ENCODE measurements around the gene ADCYAP1R1. TPM values are rescaled to one million over a fixed set of nuclear protein-coding genes. Genes with fewer than 3 reads are reported as not detected.

ADCYAP1R1 gene
- total RNA-seq, 1 donor from 2014 or later = 9.0 TPM

DNA sequence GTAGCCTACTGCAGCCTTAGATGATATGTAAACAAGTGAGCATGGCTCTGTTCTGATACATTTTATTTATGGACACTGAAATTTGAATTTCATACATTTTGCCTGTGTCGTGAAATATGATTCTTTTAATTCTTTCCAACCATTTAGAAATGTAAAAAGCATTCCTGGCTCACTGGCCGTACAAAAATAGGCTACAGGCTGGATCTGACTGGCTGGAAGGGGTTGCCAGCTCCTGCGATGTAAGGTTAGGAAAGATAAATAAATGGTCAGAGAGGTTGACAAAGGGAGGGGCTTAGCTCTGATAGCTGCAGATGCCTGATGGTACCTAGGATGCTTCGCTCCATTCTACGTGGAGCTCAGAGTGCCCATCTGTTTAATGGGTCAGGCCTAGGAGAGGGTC is 3.4 kb downstream of the ADCYAP1R1 start:
- peaks cover 16% of the 10 kb centered on the region for H3K4me1 Mint-ChIP-seq
- peaks cover 49% of the 10 kb centered on the region for H3K27me3 Mint-ChIP-seq (ENCODE audit: low read depth)
- H3K27ac Mint-ChIP-seq (ENCODE audit: unreplicated experiment) = no peak overlapping the region

DNA sequence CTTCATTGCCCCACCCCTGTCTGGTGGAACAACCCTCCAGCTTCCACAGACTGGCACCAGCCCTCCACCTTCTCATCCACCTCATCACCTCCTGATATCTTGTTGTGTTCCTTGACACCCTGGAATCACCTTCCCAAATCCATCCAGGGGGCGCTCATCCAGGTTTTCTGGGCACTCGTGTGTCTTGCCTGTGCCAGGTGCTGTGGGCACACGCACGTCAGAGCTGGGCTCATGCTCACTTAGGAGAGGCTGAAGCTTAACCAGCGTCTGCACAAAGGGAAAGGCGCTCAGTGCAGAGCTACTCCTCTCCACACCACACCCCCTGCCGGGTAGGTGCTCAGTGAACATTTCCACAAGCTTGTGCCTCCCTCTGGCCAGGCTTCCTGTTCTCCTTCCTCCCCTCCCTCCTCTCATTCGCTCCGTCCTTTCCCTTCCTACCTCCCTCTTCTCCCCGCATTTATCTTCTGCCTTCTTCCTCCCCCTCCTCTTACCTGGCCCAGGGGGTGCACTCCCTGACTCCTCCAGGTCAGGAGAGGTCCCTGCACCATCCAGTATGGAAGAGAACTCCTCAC is 4.8 kb downstream of the ADCYAP1R1 start:
- no peak for DNase-seq (ENCODE audit: low read depth, low spot score)

More for the DNA sequence above, 3.4 kb downstream of the ADCYAP1R1 start:
- TF ChIP-seq, protein P1, sequence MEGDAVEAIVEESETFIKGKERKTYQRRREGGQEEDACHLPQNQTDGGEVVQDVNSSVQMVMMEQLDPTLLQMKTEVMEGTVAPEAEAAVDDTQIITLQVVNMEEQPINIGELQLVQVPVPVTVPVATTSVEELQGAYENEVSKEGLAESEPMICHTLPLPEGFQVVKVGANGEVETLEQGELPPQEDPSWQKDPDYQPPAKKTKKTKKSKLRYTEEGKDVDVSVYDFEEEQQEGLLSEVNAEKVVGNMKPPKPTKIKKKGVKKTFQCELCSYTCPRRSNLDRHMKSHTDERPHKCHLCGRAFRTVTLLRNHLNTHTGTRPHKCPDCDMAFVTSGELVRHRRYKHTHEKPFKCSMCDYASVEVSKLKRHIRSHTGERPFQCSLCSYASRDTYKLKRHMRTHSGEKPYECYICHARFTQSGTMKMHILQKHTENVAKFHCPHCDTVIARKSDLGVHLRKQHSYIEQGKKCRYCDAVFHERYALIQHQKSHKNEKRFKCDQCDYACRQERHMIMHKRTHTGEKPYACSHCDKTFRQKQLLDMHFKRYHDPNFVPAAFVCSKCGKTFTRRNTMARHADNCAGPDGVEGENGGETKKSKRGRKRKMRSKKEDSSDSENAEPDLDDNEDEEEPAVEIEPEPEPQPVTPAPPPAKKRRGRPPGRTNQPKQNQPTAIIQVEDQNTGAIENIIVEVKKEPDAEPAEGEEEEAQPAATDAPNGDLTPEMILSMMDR (conservative IDR thresholded peaks at IDR 0.05) = no peak
- no peak overlapping the region for H3K4me3 Mint-ChIP-seq
- no peaks in the 10 kb centered on the region for H3K36me3 Mint-ChIP-seq (ENCODE audit: low read depth)
- no peaks in the 10 kb centered on the region for H3K9me3 Mint-ChIP-seq
- no peak for DNase-seq (ENCODE audit: low read depth, low spot score)

DNA sequence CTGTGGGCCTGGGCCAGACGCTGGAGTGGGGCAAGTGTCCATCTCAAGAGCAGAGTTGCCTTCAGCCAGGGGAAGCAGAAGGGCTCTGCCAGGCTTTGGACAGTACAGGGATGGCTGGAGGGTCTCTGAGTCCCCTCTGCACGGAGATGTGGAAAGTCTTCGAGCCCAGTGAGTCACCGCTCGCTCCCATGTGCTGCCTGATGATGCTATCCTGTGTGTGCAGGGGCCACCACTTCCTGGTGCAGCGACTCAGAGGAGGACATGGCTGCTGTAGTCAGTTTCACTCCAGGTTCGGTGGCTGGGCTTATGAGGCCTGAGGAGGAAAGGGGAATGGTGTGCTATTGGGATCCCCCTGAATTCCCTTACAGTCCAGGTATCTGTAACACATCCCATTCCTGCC is 6.0 kb downstream of the ADCYAP1R1 start:
- no peaks in the 10 kb centered on the region for H3K9me3 Mint-ChIP-seq
- H3K27me3 Mint-ChIP-seq (ENCODE audit: low read depth) = peaks cover 29% of the 10 kb centered on the region
- TF ChIP-seq, protein P1 (conservative IDR thresholded peaks at IDR 0.05) = no peak
- no peak overlapping the region for H3K4me3 Mint-ChIP-seq
- no peak for DNase-seq (ENCODE audit: low read depth, low spot score)
- peaks cover 15% of the 10 kb centered on the region for H3K4me1 Mint-ChIP-seq
- H3K36me3 Mint-ChIP-seq (ENCODE audit: low read depth) = no peaks in the 10 kb centered on the region
- no peak overlapping the region for H3K27ac Mint-ChIP-seq (ENCODE audit: unreplicated experiment)

More for the DNA sequence above, 4.8 kb downstream of the ADCYAP1R1 start:
- H3K27me3 Mint-ChIP-seq (ENCODE audit: low read depth) = peaks cover 35% of the 10 kb centered on the region
- peaks cover 16% of the 10 kb centered on the region for H3K4me1 Mint-ChIP-seq
- H3K9me3 Mint-ChIP-seq = no peaks in the 10 kb centered on the region
- no peak overlapping the region for H3K4me3 Mint-ChIP-seq
- TF ChIP-seq, protein P1 (conservative IDR thresholded peaks at IDR 0.05) = no peak
- H3K36me3 Mint-ChIP-seq (ENCODE audit: low read depth) = no peaks in the 10 kb centered on the region
- H3K27ac Mint-ChIP-seq (ENCODE audit: unreplicated experiment) = no peak overlapping the region

DNA sequence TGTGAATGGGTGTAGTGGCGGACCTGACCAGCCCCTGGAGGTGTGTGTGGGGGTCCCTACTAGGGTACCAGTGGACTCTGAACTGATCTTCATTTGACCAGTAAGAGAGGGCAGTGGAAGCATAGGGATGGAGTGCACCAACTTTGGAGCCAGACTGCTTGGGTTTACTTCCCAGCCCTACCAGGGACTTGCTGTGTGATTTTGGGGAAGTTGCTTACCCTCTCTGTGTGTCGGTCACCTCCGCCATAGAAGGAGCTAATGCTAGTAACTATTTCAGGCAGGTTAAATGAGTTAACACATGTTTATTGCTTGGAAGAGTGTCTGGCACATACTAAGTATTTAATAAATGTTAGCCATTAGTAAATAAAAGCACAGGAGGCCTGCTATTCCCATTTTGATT is 6.6 kb downstream of the ADCYAP1R1 start:
- Mint-ChIP-seq H3K4me3 (no peak overlapping the region), H3K27ac (ENCODE audit: unreplicated experiment) (no peak overlapping the region)

DNA sequence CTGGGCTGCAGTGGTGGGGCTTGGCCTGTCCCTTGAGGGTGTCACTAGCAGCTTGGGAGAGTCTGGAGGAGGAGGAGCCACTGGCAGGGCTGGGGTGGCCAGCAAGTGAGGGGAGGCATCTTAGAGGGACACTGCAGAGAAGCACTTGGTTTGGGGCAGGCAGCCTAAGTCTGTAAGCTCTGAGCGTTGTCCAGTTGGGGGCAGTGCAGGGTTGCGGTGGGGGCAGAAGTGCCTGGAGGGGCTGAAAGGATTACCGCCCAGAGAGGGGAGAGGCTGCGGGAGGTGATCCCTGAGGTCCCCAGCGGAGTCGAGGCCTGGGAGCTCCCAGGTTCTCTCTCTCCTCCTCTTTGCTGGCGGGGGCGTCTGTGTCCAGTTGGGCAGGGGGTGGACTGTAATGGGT is 7.4 kb downstream of the ADCYAP1R1 start:
- Mint-ChIP-seq H3K27me3 (ENCODE audit: low read depth) (peaks cover 15% of the 10 kb centered on the region), H3K4me3 (no peak overlapping the region), H3K36me3 (ENCODE audit: low read depth) (no peaks in the 10 kb centered on the region), H3K9me3 (no peaks in the 10 kb centered on the region), H3K4me1 (peaks cover 11% of the 10 kb centered on the region), H3K27ac (ENCODE audit: unreplicated experiment) (no peak overlapping the region)
- TF ChIP-seq, protein P1 (conservative IDR thresholded peaks at IDR 0.05) = no peak
- DNase-seq (ENCODE audit: low read depth, low spot score) = peak; percentile 18

More for the DNA sequence above, 6.6 kb downstream of the ADCYAP1R1 start:
- no peak for DNase-seq (ENCODE audit: low read depth, low spot score)
- H3K36me3 Mint-ChIP-seq (ENCODE audit: low read depth) = no peaks in the 10 kb centered on the region
- TF ChIP-seq, protein P1 (conservative IDR thresholded peaks at IDR 0.05) = no peak
- H3K27me3 Mint-ChIP-seq (ENCODE audit: low read depth) = peaks cover 24% of the 10 kb centered on the region
- no peaks in the 10 kb centered on the region for H3K9me3 Mint-ChIP-seq
- peaks cover 15% of the 10 kb centered on the region for H3K4me1 Mint-ChIP-seq
